T-helper 2 cell (primary cell): ENCODE results near the gene CABCOCO1.
"Not testable (repeated sequence)": the region's sequence is repeated elsewhere in the genome, so short reads cannot be mapped to it uniquely, and the experiment has no call there.

Experiments
- DNase-seq, 5 experiments: peaks; one replicate each; pipeline versions ENCODE4 v3.0.0 to v3.0.0-alpha.2; 2012 to 2022

CABCOCO1 gene

DNA sequence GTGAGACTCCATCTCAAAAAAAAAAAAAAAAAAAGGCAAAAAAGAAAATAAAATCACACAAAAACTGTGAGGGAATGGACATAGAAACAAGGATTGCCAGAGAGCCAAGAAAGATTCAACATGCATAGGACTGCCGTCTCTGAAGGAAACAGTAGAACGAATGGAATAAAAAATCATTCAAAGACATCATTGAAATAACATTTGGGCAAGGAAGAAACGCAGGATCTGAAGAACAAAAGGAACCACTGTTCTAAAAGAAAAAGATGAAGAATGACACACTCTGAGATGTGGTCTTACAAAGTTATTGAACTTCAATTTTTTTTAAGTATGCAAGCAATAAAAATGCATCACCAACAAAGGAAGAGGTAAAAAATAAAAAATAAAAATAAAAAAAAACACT is 57.2 kb downstream of the CABCOCO1 start:
- no peak for DNase-seq

DNA sequence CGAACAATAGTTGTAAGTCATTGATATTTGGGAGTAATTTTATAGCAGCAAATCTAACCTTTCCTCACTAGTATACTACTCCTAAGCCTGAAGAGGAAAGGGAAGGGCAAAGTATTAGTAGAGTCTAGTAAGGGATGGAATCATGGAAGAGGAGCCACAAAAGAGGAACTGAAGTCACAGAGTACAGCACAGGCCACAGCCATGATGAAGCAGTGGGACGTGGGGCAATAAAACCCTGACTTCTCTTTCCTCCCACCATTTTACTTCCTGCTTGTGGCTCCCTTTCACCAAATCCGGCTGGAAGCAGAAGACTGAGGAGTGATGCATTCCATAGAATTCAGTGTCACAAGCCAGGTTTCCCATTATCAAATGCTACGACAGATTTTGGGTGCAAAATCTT is 58.7 kb downstream of the CABCOCO1 start:
- DNase-seq = no peak

DNA sequence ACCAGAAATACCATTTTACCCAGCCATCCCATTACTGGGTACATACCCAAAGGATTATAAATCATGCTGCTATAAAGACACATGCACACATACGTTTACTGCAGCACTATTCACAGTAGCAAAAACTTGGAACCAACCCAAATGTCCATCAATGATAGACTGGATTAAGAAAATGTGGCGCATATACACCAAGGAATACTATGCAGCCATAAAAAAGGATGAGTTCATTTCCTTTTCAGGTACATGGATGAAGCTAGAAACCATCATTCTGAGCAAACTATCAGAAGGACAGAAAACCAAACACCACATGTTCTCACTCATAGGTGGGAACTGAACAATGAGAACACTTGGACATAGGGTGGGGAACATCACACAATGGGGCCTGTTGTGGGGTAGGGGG is 62.5 kb downstream of the CABCOCO1 start:
- not testable (repeated sequence) for DNase-seq

DNA sequence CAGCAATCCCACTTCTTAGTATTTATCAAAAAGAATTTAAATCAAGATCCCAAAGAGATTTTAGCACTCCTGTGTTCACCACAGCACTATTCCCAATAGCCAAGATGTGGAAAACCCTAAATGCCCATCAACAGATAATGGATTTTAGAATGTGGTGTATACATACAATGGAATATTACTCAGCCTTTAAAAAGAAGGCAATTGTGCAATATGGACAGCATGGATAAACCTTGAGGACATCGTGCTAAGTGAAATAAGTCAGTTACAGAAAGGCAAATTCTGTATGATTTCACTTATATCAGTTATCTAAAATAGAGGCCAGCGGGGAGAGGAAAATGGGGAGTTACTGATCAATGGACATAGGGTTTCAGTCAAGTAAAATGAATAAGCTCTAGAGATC is 66.9 kb downstream of the CABCOCO1 start:
- DNase-seq = no peak

- DNase-seq = no peak
These were observed 67.9 kb downstream of the CABCOCO1 start for GRCh38 chr10:61730671-61731070.

DNA sequence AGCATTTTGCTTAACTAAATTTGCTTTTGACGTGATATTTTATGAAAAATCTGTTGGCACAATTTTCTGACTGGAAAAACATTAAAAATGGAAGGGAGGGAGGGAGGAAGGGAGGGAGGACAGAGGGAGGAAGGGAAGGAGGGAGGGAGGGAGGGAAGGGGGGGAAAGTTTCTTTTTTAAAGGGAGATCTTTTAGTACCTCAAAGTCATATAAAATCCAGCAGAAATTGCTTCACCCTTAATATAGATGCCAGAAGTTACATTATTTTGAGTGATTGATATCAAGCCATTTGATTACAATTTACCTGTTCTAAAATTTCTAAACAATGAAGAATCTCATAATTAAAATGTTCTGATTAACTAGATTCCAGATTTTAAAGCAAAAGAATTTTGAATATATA is 68.9 kb downstream of the CABCOCO1 start:
- no peak for DNase-seq

GRCh38 chr10:61732629-61733278 is 70.0 kb downstream of the CABCOCO1 start:
- no peak for DNase-seq

- peak in 1 of 5 experiments; percentile 61 for DNase-seq
These were observed 70.7 kb downstream of the CABCOCO1 start for GRCh38 chr10:61733358-61733940.

DNA sequence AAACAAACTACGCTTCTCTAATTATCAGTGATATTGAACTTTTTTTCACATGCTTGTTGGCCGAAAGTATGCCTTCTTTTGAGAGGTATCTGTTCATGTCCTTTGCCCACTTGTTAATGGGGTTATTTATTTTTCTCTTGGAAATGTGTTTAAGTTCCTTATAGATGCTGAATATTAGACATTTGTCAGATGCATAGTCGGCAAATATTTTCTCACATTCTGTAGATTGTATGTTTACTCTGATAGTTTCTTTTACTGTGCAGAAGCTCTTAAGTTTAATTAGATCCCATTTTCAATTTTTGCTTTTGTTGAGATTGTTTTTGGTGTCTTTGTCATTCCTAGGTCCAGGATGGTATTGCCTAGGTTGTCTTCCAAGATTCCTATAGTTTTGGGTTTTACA is 73.2 kb downstream of the CABCOCO1 start:
- no peak for DNase-seq

GRCh38 chr10:61737455-61737854 is 74.7 kb downstream of the CABCOCO1 start:
- DNase-seq = peak in 1 of 5 experiments; percentile 58

DNA sequence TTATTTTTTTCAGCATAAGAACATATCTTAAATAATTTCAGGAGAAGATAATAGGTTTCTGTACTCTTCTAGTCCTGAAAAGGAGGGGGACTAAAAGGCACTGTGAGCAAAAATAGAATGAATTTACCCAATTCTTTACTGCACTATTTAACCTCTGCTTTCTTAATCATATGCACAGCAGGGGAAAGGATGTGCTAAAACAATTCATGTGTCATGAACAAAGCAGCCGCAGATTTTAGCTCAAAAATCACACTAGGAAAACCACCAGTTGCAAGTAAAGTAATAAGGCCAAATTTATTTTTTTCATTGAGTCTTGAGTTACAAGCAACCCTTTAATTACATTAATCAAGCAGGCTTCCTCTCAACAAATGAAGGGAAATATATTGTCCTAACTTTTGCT is 80.1 kb downstream of the CABCOCO1 start:
- no peak for DNase-seq

DNA sequence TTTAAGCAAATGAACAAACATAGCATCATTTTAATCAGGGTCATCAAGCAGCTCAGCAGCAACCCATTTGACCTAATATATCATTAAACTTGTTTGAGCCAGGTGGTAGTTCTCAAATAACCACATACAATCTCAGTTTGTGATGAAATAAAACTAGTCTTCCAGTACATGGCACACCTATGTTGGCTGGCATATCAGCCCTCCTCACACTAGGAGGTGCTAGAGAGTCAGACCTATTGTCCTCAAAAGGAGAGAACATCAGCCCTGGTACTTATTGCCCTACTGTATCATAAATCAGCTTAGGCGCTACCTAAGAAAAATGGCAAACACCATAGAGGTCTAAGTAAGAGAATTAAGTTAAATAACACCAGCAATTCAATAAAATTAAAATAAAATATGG is 81.7 kb downstream of the CABCOCO1 start:
- DNase-seq = no peak

- DNase-seq = no peak
These were observed 83.6 kb downstream of the CABCOCO1 start for GRCh38 chr10:61746377-61746776.

GRCh38 chr10:61747307-61747706 is 84.6 kb downstream of the CABCOCO1 start:
- no peak for DNase-seq

GRCh38 chr10:61749291-61749690 is 86.6 kb downstream of the CABCOCO1 start:
- no peak for DNase-seq

DNA sequence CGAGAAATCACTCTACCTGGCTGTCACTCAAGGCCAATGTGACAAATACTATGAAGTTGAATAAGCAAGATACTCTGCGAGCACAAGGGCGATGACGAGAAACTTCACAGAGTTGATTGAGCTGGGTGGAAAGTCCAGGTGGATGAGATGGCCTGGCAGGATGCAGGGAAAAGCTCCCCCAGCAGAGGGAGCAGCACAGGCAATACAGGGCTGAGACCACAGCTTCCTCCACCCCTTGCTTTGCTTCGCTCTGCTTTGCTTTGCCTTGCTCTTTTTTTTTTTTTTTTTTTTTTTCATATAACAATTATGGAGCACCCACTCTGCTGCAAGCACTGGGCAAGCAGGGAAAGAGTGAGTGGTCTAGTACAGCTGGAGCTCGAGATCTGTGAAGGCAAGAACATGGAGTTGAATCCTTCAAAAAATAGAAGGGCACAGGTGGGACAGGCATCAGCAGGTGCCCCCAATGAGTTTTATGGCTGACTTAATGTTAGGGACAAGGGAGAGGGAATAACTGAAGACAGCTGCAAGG is 88.3 kb downstream of the CABCOCO1 start:
- peak; percentile 20 to 91 (median 42) for DNase-seq

DNA sequence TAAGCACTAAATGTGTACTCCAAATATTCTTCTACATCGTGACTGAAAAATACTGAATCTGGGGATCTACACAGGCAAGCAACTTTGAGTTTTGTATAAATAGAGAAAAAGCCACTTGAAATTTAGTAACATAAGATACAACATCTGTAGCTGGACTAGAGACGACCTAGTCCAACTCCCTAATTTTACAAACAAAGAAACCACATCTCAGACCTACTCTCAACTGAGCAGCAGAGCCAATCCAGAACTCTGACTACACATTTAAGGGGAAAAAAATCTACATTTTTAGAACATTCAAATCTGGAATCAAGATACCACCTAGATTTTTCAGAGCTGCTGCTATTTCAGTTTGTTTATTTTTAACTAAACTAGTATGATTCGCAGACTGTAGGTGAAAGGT is 88.9 kb downstream of the CABCOCO1 start:
- no peak for DNase-seq

DNA sequence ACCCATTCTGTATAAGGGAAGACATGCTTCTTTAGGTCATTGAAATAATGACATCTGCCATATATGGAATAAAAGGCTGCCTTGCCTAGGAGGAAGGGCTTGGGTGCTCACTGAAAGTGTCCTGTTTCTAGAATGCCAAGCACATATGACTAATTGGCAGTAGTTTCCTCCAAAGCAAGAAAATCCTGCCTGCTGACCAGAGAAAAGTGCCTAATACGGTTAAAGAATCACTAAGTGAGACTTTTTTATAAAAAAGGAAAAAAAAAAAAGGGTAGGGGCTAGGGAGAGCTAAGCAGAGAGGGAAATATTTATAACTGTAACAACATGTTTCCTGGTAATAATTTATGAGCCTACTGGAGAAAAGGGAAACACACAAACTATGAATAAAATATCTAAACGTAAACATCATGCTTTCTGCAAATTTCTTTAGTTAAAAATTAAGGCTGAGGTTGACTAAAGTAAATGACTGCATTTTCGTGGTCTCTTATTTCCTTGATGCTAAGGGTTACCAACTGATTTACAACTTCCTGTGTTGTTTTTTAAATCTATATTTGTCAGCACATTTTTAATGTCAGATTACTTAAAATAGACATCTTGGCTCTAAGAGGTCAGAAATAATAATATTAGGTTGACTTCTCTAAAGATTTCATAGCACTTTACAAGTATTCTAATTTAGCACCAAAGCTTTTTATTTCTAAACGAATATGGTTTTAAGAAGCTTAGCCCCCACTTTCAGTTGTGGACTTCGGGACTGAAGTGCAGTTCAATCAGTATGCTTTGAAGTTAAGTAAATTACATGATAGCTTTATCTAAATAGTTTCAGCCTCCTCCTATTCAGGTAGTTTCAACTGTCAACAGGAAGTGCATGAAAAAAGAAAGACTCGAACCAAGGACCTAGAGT is 89.6 kb downstream of the CABCOCO1 start:
- peak in 1 of 5 experiments; percentile 83 for DNase-seq

GRCh38 chr10:61753453-61753852 is 90.7 kb downstream of the CABCOCO1 start:
- DNase-seq = no peak

GRCh38 chr10:61754587-61755550 is 92.1 kb downstream of the CABCOCO1 start:
- DNase-seq = no peak

- DNase-seq = no peak
These were observed 94.3 kb downstream of the CABCOCO1 start for GRCh38 chr10:61757001-61757400.
